NB4 (cell line): ENCODE measurements around the gene MMP13.

Experiments used
- CTCF ChIP-seq: IDR thresholded peaks from one replicate; pipeline ENCODE4 v1.5.1; 2012; ENCODE audit warnings: low read depth, low read length
- MYC ChIP-seq: IDR thresholded peaks from 2 replicates; pipeline ENCODE4 v1.6.1; 2011; ENCODE audit warnings: low read depth, low read length
- POLR2A ChIP-seq: IDR thresholded peaks from 2 replicates; pipeline ENCODE4 v1.6.1; 2011; ENCODE audit warnings: mild to moderate bottlenecking; ENCODE audit not compliant: insufficient read length; ENCODE audit errors: extremely low read depth

DNA sequence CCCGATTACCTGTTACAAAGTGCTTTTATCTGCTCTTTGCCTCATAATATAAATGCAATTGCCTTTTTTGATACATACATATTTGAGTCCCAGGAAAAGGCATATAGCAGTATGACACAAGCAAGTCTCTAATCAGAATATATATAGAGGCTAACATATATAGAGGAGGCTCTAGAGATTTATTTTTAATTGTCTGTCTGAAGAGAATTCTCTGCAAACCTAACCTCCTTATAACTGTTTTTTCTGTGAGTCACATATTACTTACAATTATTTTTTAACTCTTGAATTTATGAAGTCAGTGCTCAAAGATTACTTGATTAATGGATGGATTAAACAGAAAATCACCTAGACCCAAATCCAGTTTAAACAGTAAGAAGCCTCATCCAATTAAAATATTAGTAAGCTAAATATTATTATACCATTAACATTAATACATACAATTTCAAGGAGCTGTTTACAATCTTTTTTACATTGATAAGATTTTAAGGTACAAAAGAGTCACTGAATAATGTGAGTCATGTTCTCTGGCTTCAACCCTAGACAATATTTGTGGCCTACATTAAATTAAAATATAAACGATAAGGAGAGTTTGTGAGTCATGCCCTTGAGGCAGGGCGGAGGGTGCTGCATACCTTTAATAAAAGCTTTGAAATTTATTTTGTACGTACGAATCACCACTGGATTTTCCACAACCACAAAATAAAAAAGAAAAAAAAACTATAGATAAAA lies 19.2 kb upstream of the MMP13 start:
- TF ChIP-seq POLR2A (no peak), MYC (no peak), CTCF (no peak)
